Umbilical cord (tissue), 2 donors: ENCODE results near the gene MAGEA9B. TPM values are rescaled to one million over a fixed set of nuclear protein-coding genes. Genes with fewer than 3 reads are reported as not detected.
"Not testable (repeated sequence)": the region's sequence is repeated elsewhere in the genome, so short reads cannot be mapped to it uniquely, and the experiment has no call there.

Source experiments
- DNase-seq: peaks from one replicate; pipeline ENCODE4 v3.0.0-alpha.2; 2015; ENCODE audit warnings: low spot score
- total RNA-seq: library from RNA; depleted of rRNA; stranded (reverse); fragments of >200 nt; gene quantifications from one replicate; pipeline ENCODE4 v1.2.3, GENCODE V29; 2014; ENCODE audit warnings: low replicate concordance; ENCODE audit not compliant: insufficient read depth

MAGEA9B gene
- total RNA-seq, 1 donor from 2014 or later, result not detected

DNA sequence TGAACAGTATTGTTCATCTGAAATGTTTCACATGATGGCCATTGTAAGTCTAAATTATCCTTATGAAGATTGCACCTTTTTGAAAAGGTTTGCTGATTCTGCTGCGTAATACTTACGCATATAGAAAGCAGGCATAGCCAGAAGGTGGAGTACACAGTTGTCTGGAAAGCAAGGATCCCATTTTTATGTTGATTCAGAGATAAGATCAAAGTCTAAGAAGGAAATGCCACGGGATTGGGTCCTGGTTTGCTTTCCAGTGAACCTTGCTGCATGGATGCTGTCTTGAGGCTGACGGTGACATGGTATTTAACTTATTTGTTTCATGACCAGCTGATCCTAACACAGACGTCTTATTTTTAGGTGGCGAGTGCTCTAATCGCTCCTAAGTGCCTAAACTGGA is 15.5 kb downstream of the MAGEA9B start:
- DNase-seq, result no peak

DNA sequence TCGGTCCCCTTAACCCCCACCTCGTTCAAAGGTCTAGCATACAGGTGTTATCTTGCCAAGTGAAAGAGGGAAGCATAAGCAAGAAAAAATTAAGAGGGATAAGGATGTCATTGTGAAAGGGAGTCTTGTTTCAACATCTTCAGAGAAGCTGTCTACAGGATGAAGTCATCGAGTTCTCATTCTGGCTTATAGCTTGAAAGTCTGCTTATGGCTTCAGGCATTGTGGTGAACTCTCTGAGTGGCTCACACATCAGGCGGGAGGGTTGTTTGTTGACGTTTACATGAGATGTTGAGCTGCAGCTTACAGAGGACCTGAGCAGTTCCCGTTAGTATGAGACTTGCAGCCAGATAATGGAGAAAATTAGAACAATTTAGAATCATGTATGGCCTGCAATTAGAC is 16.6 kb downstream of the MAGEA9B start:
- DNase-seq, result peak; percentile 38

DNA sequence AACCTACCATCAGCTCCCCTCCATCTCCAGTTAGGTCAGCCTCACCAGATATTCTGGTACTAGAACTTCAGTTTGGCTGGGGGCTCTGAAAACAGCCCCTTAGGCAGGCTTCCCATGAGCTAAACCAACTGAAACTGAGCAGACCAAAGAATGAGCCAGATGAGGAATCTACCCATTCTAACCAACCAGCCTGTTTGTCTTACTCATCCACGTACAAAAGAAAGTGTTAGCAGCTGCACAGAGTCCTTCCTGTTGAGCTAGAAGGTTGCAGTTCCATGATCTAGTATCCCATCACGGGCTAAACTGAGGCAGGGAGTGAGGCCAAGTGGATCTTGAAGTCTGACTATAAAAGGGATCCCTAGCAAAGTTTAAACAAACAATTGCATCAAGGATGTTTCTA is 17.5 kb downstream of the MAGEA9B start:
- DNase-seq, result no peak

DNA sequence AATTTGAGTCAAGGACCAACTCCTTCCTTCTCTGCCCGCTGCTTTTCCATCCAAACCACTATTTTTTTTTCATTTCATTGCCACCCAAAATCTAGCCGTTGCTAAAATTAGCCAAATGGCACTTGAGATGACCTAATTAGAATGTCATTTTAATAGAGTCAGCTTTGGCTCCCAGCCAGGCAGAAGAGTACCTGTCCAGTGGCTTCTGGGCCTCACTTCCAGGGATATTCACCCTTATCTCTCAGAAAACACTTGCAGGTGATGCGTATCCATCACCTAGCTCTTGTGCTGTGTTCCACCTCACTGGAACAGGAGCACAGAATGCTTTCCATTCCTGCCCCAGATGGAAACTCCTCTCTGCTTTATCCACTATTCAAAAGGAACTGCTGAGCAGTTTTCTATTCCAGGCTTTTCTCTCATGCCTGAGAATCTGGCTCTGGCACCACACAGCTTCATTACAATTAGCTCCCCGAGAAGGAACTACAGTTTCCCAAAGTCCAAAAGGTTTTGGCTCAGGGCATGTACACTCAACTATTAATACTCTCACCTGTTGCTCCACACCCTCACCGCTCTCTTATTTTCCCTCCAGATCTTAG is 18.5 kb downstream of the MAGEA9B start:
- no peak for DNase-seq

DNA sequence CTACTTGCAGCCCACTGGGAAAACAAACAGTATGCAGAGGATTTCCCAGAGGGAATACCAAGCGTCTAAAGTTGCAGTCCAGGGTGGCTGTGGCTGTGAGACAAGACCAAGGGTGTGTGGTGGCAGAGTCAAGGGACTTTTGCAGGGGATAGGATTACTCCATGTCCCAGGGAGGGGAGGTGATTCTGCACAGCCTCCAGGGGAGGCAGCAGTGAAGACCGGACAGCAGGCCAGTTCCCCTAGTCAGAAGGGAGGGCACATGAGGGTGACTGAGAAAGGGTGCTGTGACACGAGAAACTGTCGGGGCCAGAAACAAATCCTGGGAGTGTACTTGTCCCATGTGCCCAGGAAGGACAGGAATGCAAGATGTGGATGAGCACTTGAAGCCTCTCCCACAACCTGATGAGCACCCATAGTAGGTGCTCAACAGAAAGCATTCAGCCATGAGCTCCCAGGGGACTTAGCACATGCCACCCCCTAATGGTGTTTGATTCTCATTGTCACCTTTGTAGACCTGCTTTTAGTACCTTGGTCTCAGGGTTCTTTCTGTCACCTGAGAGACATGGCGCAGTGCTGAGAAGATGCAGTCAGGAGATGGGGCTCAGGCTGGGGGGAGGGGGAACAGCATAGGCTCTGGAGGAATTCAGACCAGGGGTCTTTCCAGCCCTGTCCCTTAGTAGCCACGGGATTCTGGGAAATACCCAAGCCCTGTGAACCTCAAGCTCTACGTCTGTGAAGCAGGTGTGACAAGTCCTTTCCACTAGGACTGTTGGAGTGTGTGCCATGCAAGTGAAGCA is 19.4 kb downstream of the MAGEA9B start:
- DNase-seq, result no peak

DNA sequence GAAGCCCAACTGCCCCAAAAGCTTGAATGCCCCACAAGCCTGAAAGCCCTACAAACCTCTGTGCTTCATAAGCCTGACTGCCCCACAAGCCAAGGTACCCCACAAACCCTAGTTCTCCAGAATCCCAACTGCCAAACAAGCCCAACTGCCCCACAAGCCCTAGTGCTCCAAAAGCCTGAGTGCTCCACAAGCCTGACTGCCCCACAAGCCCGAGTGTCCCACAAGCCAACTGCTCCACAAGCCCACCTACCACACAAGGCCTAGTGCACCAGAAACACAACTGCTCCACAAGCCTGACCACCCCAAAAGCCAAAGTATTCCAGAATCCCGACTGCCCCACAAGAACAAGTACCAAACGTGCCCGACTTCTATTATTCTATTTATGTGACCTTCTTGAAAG is 23.9 kb downstream of the MAGEA9B start:
- DNase-seq, result no peak

DNA sequence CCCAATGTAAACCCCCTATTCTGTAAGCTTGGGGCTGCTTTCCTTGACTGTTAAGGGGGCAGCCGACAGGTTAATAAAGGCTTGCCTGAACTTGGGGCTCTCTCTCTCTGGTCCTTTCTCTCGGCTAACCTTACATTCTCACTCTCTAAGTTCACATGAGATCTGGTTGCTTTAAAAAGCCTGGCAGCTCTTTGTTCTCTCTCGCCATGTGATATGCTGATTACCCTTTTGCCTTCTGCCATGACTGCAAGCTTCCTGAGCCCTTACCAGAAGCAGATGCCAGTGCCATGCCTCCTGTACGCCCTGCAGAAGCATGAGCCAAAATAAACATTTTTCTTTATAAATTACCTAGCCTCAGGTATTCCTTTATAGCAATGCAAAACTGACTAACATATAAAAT is 32.0 kb downstream of the MAGEA9B start:
- not testable (repeated sequence) for DNase-seq

DNA sequence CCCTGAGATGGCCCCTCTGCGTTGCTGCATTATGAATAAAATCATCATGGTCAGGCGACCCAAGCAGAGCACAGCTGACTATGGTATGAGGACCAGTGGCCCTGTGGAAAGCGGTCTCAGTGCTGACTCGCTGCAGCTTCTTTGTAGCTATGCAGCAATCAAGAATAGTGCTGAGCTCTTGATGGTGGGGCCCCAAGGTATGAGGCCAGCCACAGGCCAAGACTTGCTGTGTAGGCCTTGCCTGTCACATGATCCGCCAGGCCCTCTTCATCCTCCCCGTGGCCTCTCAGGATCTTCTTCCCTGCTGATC is 35.4 kb downstream of the MAGEA9B start:
- DNase-seq, result not testable (repeated sequence)

DNA sequence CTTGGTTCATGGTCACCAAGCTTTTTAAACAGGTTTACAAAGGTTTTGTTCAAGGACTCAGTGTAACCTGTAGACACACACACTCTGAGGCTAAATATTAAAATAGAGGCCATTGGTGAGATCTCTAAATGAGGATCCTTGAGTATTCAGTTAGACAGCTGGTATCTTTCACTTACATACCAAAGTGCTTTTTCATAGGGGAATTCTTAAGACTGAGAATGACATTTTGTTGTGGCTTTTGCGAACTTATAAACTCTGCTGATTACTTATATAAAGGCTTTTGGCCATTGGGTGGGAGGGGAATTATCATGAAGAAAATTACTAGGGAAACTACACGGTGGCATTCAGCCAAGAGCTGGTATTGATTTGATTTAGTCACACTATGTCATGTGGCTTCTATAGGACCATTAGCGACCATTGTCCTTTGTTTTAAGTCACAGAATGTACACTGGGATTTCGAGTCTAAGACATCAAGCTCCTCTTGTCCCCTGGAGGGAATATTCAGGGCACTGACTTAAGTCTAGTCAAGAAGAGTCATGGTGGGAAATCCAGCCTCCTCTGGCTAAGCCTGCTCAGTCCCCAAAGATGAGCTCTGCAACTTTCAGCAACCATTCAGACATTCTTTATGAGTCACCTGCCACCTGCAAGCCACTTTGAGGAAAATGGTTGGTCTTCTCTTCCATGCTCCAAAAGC is 35.9 kb downstream of the MAGEA9B start:
- DNase-seq, result not testable (repeated sequence)

DNA sequence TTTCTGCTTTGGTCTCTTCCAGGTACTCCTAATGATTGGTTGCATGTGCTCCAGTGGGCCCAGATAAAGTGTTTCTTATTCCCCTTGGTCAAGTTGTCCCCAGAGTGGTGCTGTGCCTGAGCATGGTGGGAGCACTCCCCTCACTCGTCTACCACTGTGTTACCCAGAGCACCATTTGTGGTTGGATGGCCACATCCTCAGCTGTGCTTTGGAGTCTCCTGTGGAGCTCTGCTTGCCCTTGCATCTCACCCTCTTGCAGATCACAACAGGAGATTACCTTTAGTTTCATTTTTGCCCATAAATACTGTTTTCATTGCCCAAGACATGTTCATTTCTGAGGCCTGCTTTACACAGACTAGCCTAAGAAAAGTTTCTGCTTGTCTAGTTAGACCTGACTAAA is 36.8 kb downstream of the MAGEA9B start:
- not testable (repeated sequence) for DNase-seq

DNA sequence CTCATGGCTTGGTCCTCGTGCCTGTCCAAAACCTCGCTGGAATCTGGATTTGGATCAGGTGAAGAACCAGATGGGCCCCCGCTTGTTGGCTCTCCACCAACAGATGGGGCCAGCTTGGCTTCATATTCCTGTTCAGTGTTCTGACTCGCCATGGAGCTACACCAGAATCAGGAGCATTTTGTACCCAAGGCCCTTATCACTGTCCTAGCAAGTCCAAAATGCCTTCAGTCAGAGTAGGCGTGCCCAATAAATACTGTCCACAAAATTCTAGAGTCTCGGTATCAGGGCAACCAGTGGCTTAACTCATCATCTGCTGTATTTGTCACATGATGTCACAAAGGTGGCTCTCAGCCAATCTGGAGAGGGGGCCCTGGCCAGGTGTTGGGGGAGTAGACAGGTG is 37.6 kb downstream of the MAGEA9B start, which contains the start of gene HSFX3:
Gene HSFX3, minus strand, starts transcription at position 224 of the 400 bp plus-strand sequence. Its CDS starts 72 bp downstream, at position 152.
- not testable (repeated sequence) for DNase-seq

DNA sequence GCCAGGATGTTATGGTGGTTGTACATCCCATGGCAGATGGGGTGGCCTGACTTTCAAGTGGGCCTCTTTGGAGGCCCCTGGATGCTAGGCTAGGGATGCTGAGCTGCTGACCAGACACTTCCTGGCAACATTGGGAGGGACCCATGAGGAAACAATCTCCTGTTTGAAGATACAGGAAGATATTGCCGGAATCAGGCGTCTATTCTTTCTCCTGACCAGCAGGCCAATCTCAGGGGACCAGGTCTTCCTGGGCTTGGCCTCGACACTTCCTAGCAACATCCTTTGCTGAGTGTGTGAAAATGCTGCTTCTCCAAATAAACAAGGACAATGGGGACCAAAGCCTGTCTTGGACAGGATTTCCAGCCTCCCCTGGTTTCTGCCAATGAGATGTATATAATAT is 39.5 kb downstream of the MAGEA9B start:
- not testable (repeated sequence) for DNase-seq

DNA sequence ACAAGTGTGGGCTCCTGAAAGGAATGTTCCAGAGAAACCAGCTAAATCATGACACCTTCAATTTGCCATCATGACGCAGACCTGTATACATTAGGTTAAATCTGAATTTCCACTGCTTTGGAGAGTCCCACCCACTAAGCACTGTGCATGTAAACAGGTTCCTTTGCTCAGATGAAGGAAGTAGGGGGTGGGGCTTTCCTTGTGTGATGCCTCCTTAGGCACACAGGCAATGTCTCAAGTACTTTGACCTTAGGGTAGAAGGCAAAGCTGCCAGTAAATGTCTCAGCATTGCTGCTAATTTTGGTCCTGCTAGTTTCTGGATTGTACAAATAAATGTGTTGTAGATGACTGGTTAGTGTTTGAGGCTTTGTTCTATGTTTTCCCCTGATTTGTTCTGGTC is 40.3 kb downstream of the MAGEA9B start:
- not testable (repeated sequence) for DNase-seq

DNA sequence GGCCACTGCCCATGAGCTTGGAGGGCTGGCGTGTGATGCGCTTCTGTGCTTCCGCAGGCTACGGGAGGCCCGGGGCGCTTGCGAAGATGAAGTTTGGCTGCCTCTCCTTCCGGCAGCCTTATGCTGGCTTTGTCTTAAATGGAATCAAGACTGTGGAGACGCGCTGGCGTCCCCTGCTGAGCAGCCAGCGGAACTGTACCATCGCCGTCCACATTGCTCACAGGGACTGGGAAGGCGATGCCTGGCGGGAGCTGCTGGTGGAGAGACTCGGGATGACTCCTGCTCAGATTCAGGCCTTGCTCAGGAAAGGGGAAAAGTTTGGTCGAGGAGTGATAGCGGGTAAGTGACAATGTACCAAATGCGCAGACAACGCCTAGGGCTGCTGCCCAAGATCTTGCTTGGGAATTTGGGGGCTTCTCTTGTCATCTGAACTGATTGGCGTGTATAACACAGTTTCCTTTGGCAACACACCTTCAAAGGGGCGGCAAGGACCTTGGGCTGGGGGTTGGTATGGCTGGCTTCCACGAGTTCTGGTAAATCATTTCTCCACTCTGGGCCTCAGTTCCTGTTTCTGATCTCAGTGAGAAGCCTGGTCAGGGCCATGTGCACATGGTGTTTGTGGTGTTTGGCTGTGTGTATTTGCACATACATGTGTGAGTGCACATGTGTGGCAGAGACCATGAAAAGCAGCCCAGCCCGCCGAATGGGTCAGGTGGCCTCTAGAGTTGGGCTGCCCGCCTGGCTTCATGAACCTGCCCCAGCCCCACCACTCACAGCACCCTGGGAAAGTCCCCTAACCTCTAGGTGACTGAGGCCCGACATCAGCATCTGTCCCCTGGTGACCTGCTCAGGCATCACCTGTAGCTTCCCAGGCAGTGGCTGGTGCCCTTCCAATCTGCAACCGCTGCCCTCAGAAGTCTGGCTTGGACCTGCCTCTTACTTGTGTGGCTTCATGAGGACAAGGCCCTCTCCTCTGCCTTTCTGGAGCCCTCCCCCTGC is 41.4 kb downstream of the MAGEA9B start:
- not testable (repeated sequence) for DNase-seq

DNA sequence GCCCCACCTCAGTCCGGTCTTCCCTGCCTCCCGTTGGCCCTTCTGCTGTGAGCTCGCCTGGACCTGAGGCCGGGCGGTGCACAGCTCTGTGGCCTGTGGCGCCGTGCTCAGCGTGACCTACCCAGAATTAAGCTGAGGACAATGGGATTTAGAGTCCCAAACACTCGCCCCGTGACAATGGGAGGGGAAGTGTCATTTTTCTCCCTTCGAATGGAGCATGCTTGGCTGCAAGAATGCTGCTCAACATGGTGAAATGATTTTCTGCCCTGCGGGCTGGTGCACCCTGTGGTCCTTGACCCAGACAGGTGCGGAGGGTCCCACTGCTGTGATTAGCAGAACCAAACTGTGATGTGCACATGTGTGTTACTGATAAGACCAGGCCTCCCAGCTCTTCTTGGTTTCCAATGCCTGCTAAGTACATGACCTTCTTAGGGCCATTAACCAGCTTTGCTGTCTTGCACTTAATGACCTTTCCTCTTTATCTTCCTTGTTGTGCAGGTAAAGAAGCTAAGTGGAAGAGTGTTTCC is 45.7 kb downstream of the MAGEA9B start:
- no peak for DNase-seq

DNA sequence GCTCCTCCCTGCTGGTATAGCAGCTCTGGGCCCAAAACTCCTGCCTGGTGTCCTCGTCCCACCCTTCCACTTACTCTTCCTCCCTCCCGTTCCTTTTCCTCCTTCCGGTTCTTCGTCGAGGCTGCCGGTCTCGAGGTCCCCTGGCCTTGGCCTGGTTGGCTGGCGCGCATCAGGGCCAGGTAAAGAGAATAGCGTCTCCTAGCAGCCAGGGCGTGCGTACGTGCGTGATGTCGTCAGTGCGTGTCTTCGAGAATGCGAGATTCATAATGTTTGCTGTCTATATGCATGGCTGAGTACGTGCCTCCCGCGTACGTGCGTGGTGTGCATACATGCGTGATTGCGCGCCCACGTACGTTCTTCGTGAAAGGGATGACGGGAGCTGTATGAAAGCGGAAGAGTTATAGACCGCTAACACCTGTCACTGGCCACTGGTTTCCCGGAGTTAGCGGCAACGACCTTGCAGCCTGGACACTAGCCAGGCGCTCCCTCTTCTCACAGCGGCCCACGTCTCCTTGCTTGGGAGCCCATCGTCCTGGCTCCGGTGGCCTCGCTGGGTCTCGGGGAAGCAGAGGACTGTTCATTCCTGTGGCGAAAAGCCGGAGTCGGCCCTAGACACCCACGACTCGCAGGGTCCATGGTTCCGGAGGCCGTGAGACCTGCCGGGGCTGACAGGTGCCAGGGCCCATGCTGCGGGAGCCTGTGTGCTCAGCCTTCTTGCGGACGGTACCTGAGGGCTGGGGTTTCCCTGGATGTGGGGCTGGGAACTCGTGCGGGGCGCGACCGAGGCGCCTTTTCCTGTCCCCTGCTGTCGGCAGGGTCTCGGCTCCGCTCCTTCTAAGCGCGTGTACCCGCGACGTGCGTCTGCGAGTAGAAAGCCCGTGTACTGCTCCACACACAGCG is 46.4 kb downstream of the MAGEA9B start, which contains the start of gene EOLA1:
Gene EOLA1, plus strand, starts transcription at position 392 of the 900 bp plus-strand sequence. CDS start 4,619 bp downstream, outside the sequence.
- peak; percentile 96 for DNase-seq

DNA sequence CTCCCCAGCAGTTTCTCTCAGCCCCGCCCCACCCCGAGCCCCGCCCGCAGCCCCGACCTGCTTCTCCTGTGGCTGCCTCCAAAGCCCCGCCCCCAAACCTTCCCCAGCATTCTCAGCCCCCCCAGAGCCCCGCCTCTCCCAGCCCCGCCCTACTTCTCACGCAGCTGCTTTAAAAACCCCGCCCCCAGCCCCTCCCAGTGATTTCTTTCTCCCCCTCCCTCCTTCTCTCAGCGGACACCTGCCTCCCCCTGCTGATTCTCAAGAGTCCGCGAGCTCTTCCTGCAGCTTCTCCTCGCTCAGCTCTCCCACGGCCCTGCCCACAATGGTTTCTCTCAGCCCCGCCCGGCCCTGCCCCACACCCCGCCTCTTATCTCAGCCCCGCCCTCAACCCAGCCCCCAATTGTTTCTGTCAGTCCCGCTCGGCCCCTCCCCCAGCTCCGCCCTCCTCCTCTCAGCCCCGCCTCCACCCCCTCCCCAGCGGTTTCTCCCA is 47.1 kb downstream of the MAGEA9B start:
- DNase-seq, result peak; percentile 93

DNA sequence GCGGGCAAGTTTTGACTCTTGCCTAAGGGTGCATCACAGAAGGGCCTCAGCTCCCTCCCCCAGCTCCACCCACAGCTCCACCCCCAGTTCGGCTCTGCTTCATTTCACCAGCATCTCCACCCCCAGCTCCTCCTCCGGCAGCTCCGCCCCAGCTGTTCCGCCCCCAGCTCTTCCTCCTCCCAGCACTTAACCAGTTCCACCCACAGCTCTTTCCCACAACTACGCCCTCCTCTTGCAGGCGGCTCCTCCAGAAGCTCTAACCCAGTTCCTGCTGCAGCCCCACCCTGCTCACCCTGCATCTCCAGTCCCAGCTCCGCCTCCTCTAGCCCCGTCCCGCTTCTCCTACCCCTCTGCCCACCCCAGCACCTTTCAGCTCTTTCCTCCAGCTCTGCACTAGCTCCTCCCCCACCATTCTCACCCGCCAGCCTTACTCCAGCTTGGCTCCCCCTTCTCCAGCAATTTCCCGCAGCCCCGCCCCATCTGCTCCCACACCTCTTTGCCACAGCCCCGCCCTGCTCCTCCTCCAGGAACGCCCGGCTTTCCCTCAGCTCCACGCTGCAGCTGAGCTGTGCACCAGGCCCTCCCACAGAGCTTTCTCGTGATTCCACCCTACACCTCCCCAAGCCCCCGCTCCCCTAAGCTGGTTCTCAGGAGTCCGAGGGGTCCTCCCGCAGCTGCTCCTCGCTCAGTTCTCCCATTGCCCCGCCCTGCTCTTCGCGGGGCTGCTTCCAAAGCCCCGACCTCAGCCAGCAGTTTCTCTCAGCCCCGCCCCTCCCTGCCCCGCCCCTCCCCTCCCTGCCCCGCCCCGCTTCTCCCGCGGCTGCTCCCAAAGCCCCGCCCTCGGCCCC is 47.8 kb downstream of the MAGEA9B start:
- peak; percentile 96 for DNase-seq

DNA sequence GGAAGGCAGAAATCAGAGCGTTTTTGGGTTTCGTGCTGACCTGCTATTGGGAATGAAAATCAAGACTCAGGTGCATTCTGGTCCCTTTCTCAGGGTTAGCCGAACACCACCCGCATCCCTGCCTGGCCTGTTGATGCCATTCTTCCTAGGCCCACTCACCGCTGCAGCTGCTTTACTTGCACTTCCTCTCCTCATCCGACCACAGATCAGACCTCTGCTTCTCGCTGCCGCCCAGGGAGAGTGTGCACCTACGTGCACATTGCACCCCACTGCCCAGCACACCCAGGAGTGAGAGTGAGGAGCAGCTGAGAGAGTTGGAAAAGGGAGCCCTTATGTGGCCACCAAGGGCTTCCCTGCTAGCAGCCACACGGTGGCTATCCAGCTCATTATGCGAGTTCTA is 49.8 kb downstream of the MAGEA9B start:
- not testable (repeated sequence) for DNase-seq
